Upper lobe of right lung (tissue), 1 donor: Measurements from ENCODE around the gene CYB5R4. TPM values are rescaled to one million over a fixed set of nuclear protein-coding genes. Genes with fewer than 3 reads are reported as not detected.
"Not testable (repeated sequence)": the region's sequence is repeated elsewhere in the genome, so short reads cannot be mapped to it uniquely, and the experiment has no call there.

Source experiments
- ATAC-seq: fragments of 200-7000 bp; cut with Tn5 transposase; one replicate; pipeline ENCODE4 v1.9.1; 2020; ENCODE audit warnings: mild to moderate bottlenecking, moderate library complexity
- DNase-seq: peaks from one replicate; pipeline ENCODE4 v3.0.0-alpha.2; 2020
- H3K27ac ChIP-seq: fragments of 200-600 bp; one replicate; pipeline ENCODE4 v1.8.0; 2022
- H3K27me3 ChIP-seq: fragments of 200-600 bp; one replicate; pipeline ENCODE4 v1.8.0; 2022; ENCODE audit warnings: mild to moderate bottlenecking
- H3K36me3 ChIP-seq: fragments of 200-600 bp; one replicate; pipeline ENCODE4 v1.8.0; 2022
- H3K4me1 ChIP-seq: fragments of 200-600 bp; one replicate; pipeline ENCODE4 v1.8.0; 2022
- H3K4me3 ChIP-seq: fragments of 200-600 bp; one replicate; pipeline ENCODE4 v1.8.0; 2022; ENCODE audit warnings: mild to moderate bottlenecking
- H3K9me3 ChIP-seq: fragments of 200-600 bp; one replicate; pipeline ENCODE4 v1.8.0; 2022
- intact Hi-C: fragments of 100-400 bp; cut with DNase I; formaldehyde crosslinking; loops from one replicate; pipeline ENCODE4 v1.11.0; 2022
- total RNA-seq: library from RNA; stranded (reverse); fragmentation: NEBNext Ultra II Directional; extraction: Animal tissue kit (Norgen Biotek cat#: 25700); gene quantifications from one replicate; pipeline ENCODE4 v1.2.1, GENCODE V29; 2021
- TF ChIP-seq, protein P1 (sequence below): fragments of 200-600 bp; IDR thresholded peaks from one replicate; pipeline ENCODE4 v1.8.0; 2022; ENCODE audit warnings: antibody characterized with exemption
- donor health status: DM: no; HTN: yes; CAD: no; lungs with severe emphysema.

CYB5R4 gene
- total RNA-seq, 1 donor from 2014 or later = 24.4 TPM

DNA sequence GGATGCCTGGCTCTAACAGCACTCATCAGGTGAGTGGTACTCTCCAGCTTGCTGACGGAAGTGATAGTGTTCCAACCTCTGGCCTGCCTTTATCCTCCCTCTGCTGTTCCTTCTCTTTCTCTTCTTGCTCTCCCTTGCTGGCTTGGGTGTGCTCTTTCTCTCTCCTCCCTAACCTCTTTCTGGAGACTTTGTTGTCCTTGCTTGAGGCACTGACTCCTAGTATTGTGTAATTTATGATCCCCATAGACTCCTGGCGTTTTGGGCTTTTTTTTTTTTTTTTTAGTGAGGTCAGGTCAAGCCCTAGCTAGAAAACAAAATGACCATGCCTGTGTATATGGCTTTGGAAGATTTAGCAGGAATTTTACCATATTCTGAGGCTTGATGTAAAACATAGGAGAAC is 89.4 kb downstream of the CYB5R4 start:
- DNase-seq = no peak
- TF ChIP-seq, protein P1, sequence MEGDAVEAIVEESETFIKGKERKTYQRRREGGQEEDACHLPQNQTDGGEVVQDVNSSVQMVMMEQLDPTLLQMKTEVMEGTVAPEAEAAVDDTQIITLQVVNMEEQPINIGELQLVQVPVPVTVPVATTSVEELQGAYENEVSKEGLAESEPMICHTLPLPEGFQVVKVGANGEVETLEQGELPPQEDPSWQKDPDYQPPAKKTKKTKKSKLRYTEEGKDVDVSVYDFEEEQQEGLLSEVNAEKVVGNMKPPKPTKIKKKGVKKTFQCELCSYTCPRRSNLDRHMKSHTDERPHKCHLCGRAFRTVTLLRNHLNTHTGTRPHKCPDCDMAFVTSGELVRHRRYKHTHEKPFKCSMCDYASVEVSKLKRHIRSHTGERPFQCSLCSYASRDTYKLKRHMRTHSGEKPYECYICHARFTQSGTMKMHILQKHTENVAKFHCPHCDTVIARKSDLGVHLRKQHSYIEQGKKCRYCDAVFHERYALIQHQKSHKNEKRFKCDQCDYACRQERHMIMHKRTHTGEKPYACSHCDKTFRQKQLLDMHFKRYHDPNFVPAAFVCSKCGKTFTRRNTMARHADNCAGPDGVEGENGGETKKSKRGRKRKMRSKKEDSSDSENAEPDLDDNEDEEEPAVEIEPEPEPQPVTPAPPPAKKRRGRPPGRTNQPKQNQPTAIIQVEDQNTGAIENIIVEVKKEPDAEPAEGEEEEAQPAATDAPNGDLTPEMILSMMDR = no peak

GRCh38 chr6:83951423-83951822 is 91.9 kb downstream of the CYB5R4 start:
- H3K27me3 ChIP-seq, intact Hi-C loops, H3K27ac ChIP-seq, ATAC-seq, H3K4me1 ChIP-seq, H3K4me3 ChIP-seq, H3K9me3 ChIP-seq, DNase-seq: not testable (repeated sequence)
- peaks cover 16% of the 10 kb centered on the region for H3K36me3 ChIP-seq

More for the DNA sequence above, 89.4 kb downstream of the CYB5R4 start:
- H3K4me3 ChIP-seq = no peak overlapping the region
- H3K9me3 ChIP-seq = no peaks in the 10 kb centered on the region
- no peaks in the 10 kb centered on the region for H3K4me1 ChIP-seq
- no peak overlapping the region for H3K27ac ChIP-seq
- intact Hi-C loops = no loop called here
- ATAC-seq = no peak
- no peaks in the 10 kb centered on the region for H3K36me3 ChIP-seq
- H3K27me3 ChIP-seq = no peaks in the 10 kb centered on the region

- H3K27ac ChIP-seq = no peak overlapping the region
- H3K27me3 ChIP-seq = no peaks in the 10 kb centered on the region
- DNase-seq = no peak
- H3K36me3 ChIP-seq = peaks cover 16% of the 10 kb centered on the region
- TF ChIP-seq, protein P1 = no peak
- no peak overlapping the region for H3K4me3 ChIP-seq
- no peaks in the 10 kb centered on the region for H3K4me1 ChIP-seq
- intact Hi-C loops = no loop called here
- no peak for ATAC-seq
- no peaks in the 10 kb centered on the region for H3K9me3 ChIP-seq
These were observed 93.3 kb downstream of the CYB5R4 start for GRCh38 chr6:83952830-83953229.

DNA sequence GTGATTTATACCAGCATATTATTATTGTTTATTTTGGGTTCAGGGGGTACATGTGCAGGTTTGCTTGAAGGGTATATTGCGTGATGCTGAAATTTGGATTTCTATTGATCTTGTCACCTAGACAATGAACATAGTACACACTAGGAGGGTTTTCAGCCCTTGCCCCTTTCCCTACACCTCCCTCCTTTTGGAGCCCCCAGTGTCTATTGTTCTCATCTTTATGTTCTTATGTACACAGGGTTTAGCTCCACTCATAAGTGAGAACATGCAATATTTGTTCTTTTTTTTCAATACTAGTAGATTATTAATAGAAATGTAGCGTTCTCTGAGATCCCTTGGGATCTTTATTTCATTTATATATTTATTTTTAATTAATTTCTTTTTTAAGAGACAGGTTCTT is 94.9 kb downstream of the CYB5R4 start:
- DNase-seq (no peak), ATAC-seq (no peak)
- H3K36me3 ChIP-seq = peaks cover 16% of the 10 kb centered on the region
- H3K4me1 ChIP-seq = no peaks in the 10 kb centered on the region
- TF ChIP-seq, protein P1 = no peak
- no peaks in the 10 kb centered on the region for H3K9me3 ChIP-seq
- no peak overlapping the region for H3K27ac ChIP-seq
- intact Hi-C loops = no loop called here
- H3K4me3 ChIP-seq = no peak overlapping the region
- no peaks in the 10 kb centered on the region for H3K27me3 ChIP-seq

GRCh38 chr6:83958241-83958685 is 98.8 kb downstream of the CYB5R4 start:
- ATAC-seq (no peak), DNase-seq (no peak)
- H3K27ac ChIP-seq = no peak overlapping the region
- peaks cover 37% of the 10 kb centered on the region for H3K36me3 ChIP-seq
- no peak overlapping the region for H3K4me3 ChIP-seq
- H3K4me1 ChIP-seq = no peaks in the 10 kb centered on the region
- no peaks in the 10 kb centered on the region for H3K9me3 ChIP-seq
- TF ChIP-seq, protein P1 = no peak
- intact Hi-C loops = no loop called here
- no peaks in the 10 kb centered on the region for H3K27me3 ChIP-seq

DNA sequence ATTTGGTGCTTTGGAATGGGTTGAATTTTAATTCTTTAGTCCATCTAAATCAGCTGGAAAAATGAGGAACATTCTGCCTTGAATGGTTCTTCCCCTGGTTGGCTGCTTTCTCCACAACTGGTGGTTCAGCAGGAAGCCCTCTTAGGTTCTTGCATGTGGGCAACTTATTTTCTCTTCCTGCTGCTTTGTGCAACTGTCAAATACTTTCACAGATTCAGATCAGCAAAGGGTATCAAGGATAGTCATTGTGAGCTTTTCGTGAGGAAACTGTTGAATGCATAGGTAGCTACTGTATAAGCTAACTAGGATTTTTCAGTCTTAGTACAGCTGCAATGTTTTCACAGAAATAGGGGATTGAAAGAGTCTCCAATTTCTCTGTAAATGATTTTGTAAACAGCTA is 101.2 kb downstream of the CYB5R4 start:
- Histone ChIP-seq H3K27me3 (no peaks in the 10 kb centered on the region), H3K9me3 (no peaks in the 10 kb centered on the region), H3K4me3 (no peak overlapping the region), H3K36me3 (peaks cover 35% of the 10 kb centered on the region), H3K4me1 (no peaks in the 10 kb centered on the region), H3K27ac (no peak overlapping the region)
- DNase-seq (no peak), ATAC-seq (no peak)
- intact Hi-C loops = no loop called here
- TF ChIP-seq, protein P1 = no peak
